GM12874 (cell line): ENCODE results near the gene KIAA0930.

Experiments used
- TF ChIP-seq, protein P1 (sequence below): IDR thresholded peaks from 2 replicates; pipeline ENCODE4 v1.5.1; 2011; ENCODE audit warnings: low read depth, mild to moderate bottlenecking, control low read depth, low read length, moderate library complexity; ENCODE audit not compliant: insufficient read depth

Gene KIAA0930

DNA sequence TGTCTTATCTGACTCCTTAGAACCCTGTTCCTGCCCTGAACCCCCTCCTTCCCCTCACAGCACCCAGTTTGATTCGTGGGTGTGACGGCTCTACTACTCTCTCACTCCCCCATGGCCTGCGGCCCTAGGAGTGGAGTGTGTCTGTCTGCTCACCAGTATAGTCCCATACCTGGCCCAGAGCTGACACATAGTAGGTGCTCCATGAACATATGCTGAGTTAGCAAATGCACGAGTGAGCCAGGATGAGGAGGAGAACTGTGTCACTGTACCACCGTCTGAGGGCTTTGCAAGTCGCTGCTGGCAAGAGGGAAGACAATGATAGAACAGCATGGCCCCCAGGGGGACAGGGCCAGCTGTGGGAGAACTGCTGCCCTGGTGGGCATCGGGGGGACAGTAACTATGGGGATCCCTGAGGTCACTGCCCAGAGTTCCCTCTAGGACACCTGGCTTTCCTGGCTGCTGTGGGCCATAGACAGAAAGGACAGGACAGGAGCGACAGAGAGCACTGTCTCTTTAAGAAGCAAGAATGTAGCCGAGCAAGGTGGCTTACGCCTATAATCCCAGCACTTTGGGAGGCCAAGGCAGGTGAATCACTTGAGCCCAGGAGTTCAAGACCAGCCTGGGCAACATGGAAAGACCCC is 19.2 kb upstream of the KIAA0930 start:
- TF ChIP-seq, protein P1, sequence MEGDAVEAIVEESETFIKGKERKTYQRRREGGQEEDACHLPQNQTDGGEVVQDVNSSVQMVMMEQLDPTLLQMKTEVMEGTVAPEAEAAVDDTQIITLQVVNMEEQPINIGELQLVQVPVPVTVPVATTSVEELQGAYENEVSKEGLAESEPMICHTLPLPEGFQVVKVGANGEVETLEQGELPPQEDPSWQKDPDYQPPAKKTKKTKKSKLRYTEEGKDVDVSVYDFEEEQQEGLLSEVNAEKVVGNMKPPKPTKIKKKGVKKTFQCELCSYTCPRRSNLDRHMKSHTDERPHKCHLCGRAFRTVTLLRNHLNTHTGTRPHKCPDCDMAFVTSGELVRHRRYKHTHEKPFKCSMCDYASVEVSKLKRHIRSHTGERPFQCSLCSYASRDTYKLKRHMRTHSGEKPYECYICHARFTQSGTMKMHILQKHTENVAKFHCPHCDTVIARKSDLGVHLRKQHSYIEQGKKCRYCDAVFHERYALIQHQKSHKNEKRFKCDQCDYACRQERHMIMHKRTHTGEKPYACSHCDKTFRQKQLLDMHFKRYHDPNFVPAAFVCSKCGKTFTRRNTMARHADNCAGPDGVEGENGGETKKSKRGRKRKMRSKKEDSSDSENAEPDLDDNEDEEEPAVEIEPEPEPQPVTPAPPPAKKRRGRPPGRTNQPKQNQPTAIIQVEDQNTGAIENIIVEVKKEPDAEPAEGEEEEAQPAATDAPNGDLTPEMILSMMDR = no peak

DNA sequence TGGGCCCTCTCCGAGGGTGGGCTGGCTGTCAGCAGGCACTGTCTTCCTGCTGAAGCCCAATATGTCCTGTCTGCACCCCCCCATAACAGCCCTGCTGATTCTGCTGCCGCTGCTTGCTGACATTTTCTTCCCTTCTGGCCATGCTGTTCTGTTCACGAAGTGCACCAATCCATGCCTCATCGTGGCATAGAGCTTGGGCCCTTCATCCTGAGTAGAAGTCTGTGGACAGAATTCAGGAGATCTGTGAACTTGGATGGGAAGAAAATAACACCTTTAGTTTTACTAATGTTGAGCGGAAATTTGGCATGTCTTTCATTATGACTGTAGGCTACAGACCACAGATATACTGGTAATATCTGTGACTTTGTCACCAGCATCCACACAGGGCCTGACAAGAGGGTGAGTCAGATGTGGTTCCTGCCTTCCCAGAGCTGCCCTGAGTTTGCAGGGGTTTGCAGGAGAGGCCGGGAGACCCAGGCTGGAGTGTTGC is 14.1 kb upstream of the KIAA0930 start:
- TF ChIP-seq, protein P1 = no peak

DNA sequence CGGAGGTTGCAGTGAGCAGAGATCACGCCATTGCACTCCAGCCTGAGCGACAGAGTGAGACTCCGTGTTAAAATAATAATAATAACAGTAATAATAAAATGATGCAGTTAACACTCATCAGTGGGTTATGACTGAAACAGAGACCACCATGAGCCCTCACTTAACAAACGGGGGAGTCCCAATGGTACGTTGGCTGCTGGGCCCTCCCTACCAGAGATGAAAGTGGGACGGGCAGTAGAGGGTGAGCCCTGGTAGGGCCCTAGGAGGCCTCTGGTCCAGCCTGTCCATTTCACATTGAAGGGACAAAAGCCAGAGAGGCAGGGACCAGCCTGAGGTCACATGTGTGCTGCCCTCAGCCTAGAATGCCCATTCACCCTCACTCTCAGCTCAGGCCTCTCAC is 13.7 kb upstream of the KIAA0930 start:
- TF ChIP-seq, protein P1 = no peak

DNA sequence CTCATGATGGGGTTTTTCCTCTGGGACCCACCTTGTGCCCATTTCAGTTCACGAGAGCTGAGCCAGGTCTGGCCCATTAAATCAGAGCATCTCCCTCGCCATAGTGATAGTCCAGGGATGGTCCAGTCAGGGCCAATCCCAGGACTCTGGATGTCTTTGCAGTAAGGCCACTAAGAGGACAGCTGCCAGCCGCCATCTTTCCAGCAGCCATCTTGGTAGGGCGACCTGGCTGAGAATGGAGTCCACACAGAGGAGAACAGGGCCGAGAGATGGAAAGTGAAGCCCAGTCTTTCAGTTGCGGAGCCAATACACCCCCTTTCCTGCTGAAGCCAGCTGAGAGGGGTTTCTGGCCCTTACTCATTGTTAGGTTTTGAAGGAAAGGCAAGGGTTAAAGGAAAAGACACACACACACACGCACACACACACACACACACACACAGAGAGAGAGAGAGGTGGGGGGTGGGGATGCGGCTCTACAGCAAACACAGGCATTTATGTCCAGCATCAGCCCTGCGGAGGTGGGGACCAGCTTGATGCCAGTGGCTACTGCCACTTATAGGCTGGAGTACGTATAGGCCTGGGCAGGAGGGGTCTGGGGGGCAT is 12.4 kb upstream of the KIAA0930 start:
- TF ChIP-seq, protein P1 = no peak

DNA sequence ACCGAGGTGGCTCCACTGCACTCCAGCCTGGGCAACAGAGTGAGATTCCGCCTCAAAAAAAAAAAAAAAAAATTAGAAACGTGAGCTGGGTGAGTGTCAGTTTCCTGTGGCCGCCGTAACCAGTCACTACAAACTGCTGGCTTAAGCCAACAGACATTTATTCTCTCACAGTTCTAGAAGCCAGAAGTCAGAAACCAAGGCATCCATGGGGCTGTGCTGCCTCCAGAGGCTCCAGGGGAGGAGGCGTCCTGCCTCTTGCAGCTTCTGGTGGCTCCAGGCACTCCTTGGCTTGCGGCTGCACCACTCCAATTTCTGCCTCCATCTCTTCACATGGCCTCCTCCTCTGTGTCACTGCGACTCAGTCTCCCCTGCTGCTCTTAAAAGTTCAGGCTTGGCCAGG is 11.1 kb upstream of the KIAA0930 start:
- TF ChIP-seq, protein P1 = 0 out of 2 replicates have a peak, but pooled peaks have one; percentile 4

DNA sequence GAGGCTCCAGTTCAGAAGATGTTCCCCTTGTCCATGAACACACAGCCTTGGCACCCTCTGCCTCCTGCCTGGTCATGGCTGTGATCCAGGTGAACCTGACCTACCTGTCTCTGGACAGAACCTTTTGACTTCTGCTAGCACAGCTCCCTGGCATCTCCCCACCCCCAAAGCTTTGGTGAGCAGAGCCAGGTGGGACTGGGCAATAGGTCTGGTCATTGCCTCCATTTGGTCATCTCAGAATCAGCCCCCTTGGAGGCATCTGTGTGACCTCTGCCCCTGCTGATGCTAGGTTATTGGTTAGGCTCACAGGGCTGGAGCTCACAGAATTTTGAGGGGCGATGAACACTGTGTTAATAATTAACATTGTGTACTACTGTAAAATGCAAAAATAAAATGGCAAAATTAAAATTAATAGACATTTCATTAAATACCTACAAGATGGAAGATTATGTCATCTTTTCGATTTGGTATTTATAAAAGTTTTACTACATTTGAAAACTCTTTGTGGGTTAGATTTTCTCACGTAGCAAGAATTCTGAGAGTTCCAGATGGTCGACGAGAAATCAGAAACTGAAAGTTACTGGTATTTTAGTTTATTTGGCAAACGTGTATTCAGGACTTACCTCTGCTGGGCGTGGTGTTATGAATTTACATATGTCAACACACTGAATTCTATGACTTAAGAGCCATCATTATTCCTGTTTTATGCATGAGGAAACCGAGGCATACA is 8.3 kb upstream of the KIAA0930 start:
- TF ChIP-seq, protein P1 = no peak

DNA sequence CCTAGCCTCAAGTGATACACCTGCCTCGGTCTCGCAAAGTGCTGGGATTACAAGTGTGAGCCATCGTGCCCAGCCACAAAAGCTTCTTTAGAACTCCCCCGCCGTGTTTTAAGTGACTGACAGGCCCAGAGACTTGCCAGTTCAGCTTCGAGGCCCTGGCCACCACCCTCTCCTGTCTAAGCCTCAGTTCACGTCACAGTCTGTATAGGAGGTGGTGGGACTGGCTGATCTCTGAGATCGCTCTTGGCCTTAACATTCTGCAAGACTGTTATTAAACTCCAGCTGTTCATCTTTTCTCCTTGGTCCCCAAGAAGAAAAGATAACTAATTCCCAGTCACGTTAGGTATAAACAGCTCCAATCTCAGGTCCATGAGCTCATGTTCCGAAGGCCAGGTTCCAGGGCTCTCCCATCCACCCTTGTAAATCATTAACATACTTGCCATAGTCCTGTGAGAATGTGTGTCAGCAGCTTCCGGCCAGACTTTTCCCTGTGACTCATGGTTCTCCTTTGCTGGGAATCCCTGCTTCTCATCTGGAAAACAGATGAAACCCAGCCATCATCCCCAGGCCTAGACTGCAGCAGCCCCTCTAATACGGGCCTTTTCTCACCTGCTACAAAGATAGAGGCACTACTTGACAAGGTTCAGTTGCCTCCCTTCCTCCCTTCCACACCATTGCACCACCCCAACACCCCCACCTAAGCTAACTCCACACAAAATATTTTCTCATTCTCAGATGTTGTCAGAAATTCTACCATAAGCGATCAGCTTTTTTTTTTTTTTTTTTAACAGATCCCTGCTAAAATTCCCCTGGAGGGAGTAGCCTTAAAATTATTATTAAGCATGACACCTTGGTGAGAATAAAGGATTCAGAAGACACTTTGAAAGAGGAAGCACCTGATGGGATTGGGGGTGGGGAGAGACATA is 5.6 kb upstream of the KIAA0930 start:
- TF ChIP-seq, protein P1 = no peak
